Ascending aorta (tissue), 2 donors: ENCODE data around the gene DNAAF8. TPM values are rescaled to one million over a fixed set of nuclear protein-coding genes. Genes with fewer than 3 reads are reported as not detected.

Experiments used
- DNase-seq, 2 donors: peaks; one replicate each; pipeline ENCODE4 v3.0.0-alpha.2; 2019; ENCODE audit warnings: low spot score in 2 of 2
- H3K27ac ChIP-seq, 2 donors: fragments of 200-600 bp; sonication (generic); one replicate each; pipeline ENCODE4 v1.5.1; 2016 to 2017; ENCODE audit warnings: mild to moderate bottlenecking in 1 of 2
- H3K27me3 ChIP-seq: fragments of 200-600 bp; sonication (generic); one replicate; pipeline ENCODE4 v1.5.1; 2017
- H3K36me3 ChIP-seq, 2 donors: fragments of 200-600 bp; sonication (generic); one replicate each; pipeline ENCODE4 v1.5.1; 2016
- H3K4me1 ChIP-seq, 2 donors: fragments of 200-600 bp; sonication (generic); one replicate each; pipeline ENCODE4 v1.5.1; 2016 to 2017; ENCODE audit warnings: mild to moderate bottlenecking in 1 of 2
- H3K4me3 ChIP-seq, 2 donors: fragments of 200-600 bp; sonication (generic); one replicate each; pipeline ENCODE4 v1.5.1; 2016 to 2017; ENCODE audit warnings: mild to moderate bottlenecking in 1 of 2
- H3K9me3 ChIP-seq, 2 donors: fragments of 200-600 bp; sonication (generic); one replicate each; pipeline ENCODE4 v1.5.1; 2016
- intact Hi-C: fragments of 100-400 bp; cut with DNase I; formaldehyde crosslinking; loops from one replicate; pipeline ENCODE4 v1.15.1; 2023
- total RNA-seq: library from RNA; depleted of rRNA; stranded (reverse); fragments of >200 nt; gene quantifications from one replicate; pipeline ENCODE4 v1.1.0, GENCODE V29; 2016
- TF ChIP-seq, protein P1 (sequence below), 3 experiments: fragments of 200-600 bp in 2 of 3; fragments of 450-650 bp in 1 of 3; sonication (generic) in 2 of 3; IDR thresholded peaks; one replicate each; pipeline ENCODE4 v1.5.1; 2016 to 2019; ENCODE audit warnings: antibody characterized with exemption in 3 of 3, mild to moderate bottlenecking in 1 of 3, moderate library complexity in 1 of 3

The DNAAF8 gene
- total RNA-seq, 1 donor from 2014 or later: not detected

DNA sequence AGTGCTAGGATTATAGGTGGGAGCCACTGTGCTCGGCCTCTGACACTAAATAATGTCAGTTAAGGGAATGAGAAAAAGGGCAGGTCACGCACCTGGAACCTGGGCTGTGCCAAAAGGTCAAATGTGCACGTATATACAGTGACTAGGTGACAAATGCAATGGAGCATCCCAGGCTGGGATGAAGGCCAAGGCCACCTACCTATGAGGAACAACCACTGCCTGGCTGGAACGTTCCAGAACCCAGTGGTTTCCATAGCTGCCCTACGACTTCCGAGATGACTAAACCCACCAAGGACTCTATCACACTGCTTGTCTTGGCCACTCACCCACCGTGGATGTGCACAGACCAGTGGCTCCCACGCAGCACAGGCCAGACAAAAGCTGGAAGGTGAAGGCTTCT lies 16.6 kb downstream of the DNAAF8 start:
- no peaks in the 10 kb centered on the region for H3K9me3 ChIP-seq
- TF ChIP-seq, protein P1, sequence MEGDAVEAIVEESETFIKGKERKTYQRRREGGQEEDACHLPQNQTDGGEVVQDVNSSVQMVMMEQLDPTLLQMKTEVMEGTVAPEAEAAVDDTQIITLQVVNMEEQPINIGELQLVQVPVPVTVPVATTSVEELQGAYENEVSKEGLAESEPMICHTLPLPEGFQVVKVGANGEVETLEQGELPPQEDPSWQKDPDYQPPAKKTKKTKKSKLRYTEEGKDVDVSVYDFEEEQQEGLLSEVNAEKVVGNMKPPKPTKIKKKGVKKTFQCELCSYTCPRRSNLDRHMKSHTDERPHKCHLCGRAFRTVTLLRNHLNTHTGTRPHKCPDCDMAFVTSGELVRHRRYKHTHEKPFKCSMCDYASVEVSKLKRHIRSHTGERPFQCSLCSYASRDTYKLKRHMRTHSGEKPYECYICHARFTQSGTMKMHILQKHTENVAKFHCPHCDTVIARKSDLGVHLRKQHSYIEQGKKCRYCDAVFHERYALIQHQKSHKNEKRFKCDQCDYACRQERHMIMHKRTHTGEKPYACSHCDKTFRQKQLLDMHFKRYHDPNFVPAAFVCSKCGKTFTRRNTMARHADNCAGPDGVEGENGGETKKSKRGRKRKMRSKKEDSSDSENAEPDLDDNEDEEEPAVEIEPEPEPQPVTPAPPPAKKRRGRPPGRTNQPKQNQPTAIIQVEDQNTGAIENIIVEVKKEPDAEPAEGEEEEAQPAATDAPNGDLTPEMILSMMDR (IDR thresholded peaks at IDR 0.05): no peak
- H3K4me3 ChIP-seq: no peak overlapping the region
- DNase-seq: no peak
- H3K27ac ChIP-seq: no peak overlapping the region
- intact Hi-C loops: no loop called here
- H3K36me3 ChIP-seq: peaks cover 52 to 67% of the 10 kb centered on the region in 2 donors
- H3K4me1 ChIP-seq: peaks cover 0 to 3% of the 10 kb centered on the region in 2 donors
- H3K27me3 ChIP-seq: no peaks in the 10 kb centered on the region

DNA sequence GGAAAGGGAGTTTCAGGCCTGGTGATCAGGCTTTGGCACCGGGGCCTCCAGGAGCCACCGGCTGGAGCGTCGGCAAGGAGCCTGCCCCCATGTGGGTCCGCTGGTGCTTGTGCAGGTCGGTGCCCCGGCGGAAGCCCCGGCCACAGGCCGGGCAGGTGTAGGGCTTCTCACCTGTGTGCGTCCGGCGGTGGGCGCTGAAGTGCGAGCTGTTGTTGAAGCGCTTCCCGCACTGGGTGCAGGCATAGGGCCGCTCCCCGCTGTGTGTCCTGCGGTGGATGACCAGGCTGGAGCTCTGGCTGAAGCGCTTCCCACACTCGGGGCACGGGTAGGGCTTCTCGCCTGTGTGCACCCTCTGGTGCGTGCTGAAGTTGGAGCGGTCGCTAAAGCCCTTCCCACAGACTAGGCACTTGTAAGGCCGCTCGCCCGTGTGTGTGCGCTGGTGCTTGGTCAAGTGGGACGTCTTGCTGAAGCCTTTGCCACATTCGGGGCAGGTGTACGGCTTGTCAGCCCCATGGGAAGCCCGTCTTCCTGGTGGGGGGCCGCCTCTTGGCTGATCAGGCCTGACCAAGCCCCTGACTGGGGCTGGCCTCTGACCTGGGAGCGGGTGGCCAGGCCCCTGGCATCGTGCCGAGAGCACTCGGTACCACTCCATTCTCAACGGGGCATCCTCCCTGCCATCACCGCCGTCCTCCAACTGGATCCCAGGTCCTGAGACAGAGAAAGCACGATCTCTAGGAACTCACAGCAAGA lies 18.2 kb downstream of the DNAAF8 start:
- Histone ChIP-seq H3K27me3 (no peaks in the 10 kb centered on the region), H3K36me3 (peaks cover 67 to 80% of the 10 kb centered on the region in 2 donors), H3K4me1 (no peaks in the 10 kb centered on the region), H3K27ac (no peak overlapping the region), H3K4me3 (no peak overlapping the region), H3K9me3 (no peaks in the 10 kb centered on the region)
- no peak for DNase-seq
- TF ChIP-seq, protein P1 (IDR thresholded peaks at IDR 0.05): no peak
- intact Hi-C loops: no loop called here

DNA sequence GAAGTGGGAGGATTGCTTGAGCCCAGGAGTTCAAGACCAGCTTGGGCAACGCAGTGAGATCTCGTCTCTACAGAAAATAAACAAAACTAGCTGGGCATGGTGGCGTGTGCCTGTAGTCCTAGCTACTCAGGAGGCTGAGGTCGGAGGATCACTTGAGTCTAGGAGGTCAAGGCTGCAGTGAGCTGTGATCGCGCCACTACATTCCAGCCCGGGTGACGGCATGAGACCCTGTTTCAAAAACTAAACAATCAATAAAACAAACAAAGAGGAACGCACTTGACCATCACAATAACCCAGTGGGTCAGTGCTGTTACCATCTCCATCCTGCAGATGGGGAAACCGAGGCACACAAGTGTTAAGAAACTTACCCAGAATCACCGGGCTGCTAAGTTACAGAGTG lies 18.9 kb downstream of the DNAAF8 start:
- TF ChIP-seq, protein P1 (IDR thresholded peaks at IDR 0.05): no peak
- Histone ChIP-seq H3K27me3 (no peaks in the 10 kb centered on the region), H3K9me3 (no peaks in the 10 kb centered on the region), H3K27ac (no peak overlapping the region), H3K36me3 (peaks cover 74 to 87% of the 10 kb centered on the region in 2 donors), H3K4me1 (no peaks in the 10 kb centered on the region), H3K4me3 (no peak overlapping the region)
- DNase-seq: no peak
- intact Hi-C loops: no loop called here

DNA sequence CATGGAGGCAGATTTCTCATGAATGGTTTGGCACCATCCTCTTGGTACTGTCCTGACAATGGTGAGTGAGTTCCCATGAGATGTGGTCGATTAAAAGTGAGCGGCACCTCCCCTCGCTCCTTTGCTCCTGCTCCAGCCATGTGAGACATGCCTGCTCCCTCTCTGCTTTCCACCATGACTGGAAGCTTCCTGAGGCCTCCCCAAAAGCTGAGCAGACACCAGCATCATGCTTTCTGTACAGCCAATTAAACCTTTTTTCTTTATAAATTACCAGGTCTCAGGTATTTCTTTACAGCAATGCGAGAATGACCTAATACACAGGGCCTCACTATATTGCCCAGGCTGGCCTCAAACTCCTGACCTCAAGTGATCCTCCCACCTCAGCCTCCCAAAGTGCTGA lies 20.5 kb downstream of the DNAAF8 start:
- no peaks in the 10 kb centered on the region for H3K27me3 ChIP-seq
- H3K9me3 ChIP-seq: no peaks in the 10 kb centered on the region
- TF ChIP-seq, protein P1 (IDR thresholded peaks at IDR 0.05): no peak
- no peaks in the 10 kb centered on the region for H3K4me1 ChIP-seq
- peaks cover 88 to 91% of the 10 kb centered on the region in 2 donors for H3K36me3 ChIP-seq
- no peak overlapping the region for H3K4me3 ChIP-seq
- H3K27ac ChIP-seq: no peak overlapping the region
- intact Hi-C loops: no loop called here
- DNase-seq: no peak

DNA sequence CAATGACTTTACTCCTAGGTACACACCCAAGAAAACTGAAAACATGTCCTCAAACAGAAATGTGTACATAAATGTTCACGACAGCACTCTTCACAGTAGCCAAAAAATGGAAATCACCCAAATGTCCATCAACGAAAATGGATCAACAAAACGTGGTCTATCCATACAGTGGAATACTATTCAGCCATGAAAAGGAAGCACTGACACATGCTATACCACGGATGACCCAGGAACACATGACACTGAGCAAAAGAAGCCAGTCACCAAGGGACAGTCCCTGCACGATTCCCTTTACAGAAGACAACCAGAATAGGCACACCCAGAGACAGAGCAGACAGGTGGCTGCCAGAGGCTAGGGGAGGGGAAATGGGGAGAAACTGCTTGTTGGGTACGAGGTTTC lies 21.4 kb downstream of the DNAAF8 start:
- Histone ChIP-seq H3K4me1 (no peaks in the 10 kb centered on the region), H3K36me3 (peaks cover 93 to 94% of the 10 kb centered on the region in 2 donors), H3K27ac (no peak overlapping the region), H3K27me3 (no peaks in the 10 kb centered on the region), H3K9me3 (no peaks in the 10 kb centered on the region), H3K4me3 (no peak overlapping the region)
- TF ChIP-seq, protein P1 (IDR thresholded peaks at IDR 0.05): no peak
- intact Hi-C loops: no loop called here
- DNase-seq: no peak
